HT1080 (cell line): ENCODE results near the gene CD55. TPM values are rescaled to one million over a fixed set of nuclear protein-coding genes. Genes with fewer than 3 reads are reported as not detected.

ENCODE experiments used
- DNase-seq: peaks from one replicate; pipeline ENCODE4 v3.0.0-alpha.2; 2015; ENCODE audit warnings: low read depth
- polyA plus RNA-seq, 2 experiments: library from polyadenylated mRNA; depleted of rRNA; stranded (reverse); fragments of >200 nt; gene quantifications; 2 replicates each; pipeline ENCODE4 v1.2.3, GENCODE V29; 2015
- total RNA-seq: library from RNA; depleted of rRNA; stranded (reverse); fragments of >200 nt; shearing (Covaris generic); gene quantifications from 2 replicates; pipeline ENCODE4 v1.2.3, GENCODE V29; 2014; rRNA removed

The CD55 gene
- 37.5 and 41.5 TPM in 2 replicates for total RNA-seq
- polyA plus RNA-seq (2015; cell fraction: cytosol; rRNA removed): 79.3 and 85.5 TPM in 2 replicates
- 98.9 and 117 TPM in 2 replicates for polyA plus RNA-seq (2015; cell fraction: nucleus; rRNA removed)

- DNase-seq: peak; percentile 98
Observed at GRCh38 chr1:207321079-207321789, at the start of gene CD55. Gene CD55 (plus strand): TSS chr1:207321678. CDS start chr1:207321766, 88 bp downstream.

DNA sequence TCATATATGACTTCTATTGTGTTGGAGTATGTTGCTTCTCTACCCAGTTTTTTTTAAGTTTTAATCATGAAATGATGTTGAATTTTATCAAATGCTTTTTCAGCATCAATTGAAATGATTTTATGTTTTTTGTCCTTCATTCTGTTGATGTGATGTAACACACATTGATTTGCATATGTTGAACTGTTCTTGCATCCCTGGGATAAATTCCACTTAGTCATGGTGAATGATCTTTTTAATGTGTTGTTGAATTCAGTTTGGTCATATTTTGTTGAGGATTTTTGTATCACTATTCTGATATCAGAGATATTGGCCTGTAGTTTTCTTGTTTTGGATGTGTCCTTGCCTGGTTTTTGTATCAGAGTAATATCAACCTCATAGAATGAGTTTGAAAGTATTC, 46.6 kb upstream of the CD55 start:
- DNase-seq: no peak

DNA sequence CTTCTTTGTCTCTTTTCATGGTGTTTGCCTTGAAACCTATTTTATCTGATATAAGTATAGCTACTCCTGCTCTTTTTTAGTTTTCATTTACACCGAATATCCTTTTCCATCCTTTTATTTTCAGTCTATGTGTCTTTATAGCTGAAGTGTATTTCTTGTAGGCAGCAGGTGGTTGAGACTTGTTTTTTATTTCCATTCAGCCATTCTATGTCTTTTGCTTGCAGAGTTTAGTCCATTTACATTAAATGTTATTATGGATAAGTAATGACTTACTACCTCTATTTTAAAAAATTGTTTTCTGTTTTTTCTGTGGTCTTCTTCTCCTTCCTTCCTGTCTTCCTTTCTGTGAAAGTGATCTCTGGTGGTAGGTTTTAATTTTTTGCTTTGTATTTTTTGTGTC, 45.0 kb upstream of the CD55 start:
- DNase-seq: no peak

- DNase-seq: no peak
Observed at GRCh38 chr1:207277241-207277640, 44.2 kb upstream of the CD55 start.

GRCh38 chr1:207279652-207280051, 41.8 kb upstream of the CD55 start:
- DNase-seq: no peak

- DNase-seq: no peak
Observed at GRCh38 chr1:207280706-207281105, 40.8 kb upstream of the CD55 start.

DNA sequence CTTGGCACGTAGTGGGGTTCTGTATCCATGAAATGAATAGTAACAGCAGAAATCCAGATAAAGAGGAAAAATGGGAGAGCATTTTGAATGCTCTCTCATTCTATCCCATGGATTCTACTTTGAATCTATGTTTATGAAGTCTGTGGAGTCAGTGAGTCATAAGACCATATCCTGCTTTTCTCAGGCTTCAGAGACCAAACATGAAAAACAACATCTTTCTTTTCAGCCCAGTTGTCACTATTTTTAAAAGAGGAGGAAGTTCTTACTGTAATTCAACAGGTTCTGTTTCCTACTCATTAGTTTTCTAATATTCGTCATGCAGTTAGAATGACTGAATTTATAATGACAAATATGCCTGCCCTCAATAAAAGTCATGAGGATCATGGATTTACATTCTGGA, 39.4 kb upstream of the CD55 start:
- peak; percentile 69 for DNase-seq

DNA sequence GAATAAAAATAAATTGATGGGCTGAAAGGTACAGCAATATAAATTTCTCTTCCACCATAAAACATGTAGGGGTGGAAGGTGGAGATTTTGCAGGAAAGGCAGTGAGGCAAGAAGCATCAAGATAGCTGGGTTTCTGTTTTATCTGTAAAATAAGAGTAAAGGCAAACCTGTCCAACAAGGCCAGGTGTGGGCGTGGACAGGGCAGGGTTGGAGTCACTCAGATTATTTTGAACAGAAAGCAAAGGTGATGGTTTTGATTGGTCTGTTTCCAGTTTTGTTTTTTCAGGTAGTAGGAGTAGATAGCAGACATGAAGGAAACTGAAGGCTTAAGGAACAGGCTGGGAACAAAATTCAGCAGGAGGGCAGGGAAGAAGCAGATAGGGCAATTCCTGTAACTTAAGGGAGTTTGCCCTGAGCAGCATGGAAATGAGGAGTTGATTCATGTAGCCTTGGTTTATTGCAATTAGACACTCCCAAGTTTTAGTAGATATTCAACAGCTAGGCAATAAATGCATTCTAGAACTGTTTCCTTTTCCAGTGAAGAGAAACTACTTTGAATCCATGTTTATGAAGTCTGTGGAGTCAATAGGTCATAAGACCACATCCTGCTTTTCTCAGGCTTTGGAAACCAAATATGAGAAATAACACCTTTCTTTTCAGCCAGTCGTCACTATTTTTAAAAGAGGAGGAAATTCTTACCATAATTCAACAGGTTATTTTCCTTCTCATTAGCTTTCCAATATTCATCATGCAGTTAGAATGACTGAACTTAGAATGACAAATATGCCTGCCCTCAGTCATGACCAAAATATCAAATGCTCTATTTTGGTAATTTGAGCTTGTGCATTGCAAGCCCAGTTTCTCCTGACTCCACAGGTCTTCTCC, 38.7 kb upstream of the CD55 start:
- DNase-seq: peak; percentile 65

- no peak for DNase-seq
Observed at GRCh38 chr1:207283421-207283820, 38.1 kb upstream of the CD55 start.

DNA sequence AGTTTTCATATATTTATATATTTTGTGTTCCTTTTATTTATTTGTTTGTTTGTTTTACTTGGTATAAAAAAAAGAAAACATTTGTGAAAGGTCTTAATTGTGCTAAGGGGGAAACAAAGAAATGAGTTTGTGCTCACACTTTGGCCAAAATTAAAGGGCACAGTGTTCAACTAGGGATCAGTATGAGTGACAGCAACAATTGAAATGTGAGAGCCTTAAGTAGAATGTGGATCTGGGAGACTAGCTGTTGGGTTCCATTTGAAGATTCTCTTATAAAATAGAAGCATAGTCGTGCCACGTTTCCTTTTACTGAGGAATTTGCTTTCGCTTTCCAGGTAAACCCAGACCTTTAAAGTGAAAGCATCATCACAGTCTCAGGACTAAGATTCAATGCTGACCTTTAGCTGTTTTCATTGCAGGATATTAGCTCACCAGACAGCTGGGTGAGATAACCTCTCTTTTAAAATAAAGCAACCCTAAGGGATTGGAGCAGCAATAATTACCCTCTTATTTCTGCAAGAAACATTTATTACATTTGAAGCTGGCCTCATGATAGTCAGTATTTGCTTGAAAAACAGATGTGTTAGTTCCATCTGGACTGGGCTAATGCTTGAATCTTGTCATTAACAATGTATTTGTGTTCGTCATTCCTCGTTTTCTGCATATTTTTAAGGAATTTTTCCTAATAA, 37.1 kb upstream of the CD55 start:
- no peak for DNase-seq

- DNase-seq: no peak
Observed at GRCh38 chr1:207286786-207287468, 34.6 kb upstream of the CD55 start.

DNA sequence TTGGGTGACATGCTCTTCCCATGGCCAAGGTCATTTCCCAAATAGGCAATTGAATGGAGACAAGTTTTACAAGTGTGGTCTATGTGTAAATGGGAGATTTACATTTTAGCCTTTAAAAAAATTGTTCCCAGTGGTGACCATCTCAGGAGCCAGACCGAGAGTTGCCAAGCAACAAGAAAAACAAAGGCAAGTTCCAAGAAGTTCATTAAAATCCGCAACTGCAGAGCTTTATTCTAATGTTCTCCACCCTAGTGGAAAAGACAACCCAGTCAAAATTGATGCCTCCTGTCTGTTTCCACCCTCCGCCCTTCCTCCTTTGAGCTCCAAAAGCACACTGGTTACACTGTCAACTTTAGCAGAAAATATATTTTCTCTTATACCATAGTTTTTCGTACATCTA, 33.2 kb upstream of the CD55 start:
- DNase-seq: no peak

GRCh38 chr1:207289756-207290155, 31.7 kb upstream of the CD55 start:
- no peak for DNase-seq

DNA sequence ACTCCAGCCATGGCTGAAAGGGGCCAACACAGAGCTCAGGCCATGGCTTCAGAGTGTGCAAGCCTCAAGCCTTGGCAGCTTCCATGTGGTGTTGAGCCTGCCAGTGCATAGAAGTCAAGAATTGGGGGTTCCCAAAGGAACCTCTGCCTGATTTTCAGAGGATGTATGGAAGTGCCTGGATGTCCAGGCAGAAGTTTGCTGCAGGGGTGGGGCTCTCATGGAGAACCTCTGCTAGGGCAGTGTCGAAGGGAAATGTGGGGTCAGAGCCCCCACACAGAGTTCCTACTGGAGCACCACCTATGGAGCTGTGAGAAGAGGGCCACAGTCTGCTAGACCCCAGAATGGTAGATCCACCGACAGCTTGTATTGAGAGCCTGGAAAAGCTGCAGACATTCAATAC, 29.8 kb upstream of the CD55 start:
- DNase-seq: no peak

- no peak for DNase-seq
Observed at GRCh38 chr1:207298186-207298585, 23.3 kb upstream of the CD55 start.

DNA sequence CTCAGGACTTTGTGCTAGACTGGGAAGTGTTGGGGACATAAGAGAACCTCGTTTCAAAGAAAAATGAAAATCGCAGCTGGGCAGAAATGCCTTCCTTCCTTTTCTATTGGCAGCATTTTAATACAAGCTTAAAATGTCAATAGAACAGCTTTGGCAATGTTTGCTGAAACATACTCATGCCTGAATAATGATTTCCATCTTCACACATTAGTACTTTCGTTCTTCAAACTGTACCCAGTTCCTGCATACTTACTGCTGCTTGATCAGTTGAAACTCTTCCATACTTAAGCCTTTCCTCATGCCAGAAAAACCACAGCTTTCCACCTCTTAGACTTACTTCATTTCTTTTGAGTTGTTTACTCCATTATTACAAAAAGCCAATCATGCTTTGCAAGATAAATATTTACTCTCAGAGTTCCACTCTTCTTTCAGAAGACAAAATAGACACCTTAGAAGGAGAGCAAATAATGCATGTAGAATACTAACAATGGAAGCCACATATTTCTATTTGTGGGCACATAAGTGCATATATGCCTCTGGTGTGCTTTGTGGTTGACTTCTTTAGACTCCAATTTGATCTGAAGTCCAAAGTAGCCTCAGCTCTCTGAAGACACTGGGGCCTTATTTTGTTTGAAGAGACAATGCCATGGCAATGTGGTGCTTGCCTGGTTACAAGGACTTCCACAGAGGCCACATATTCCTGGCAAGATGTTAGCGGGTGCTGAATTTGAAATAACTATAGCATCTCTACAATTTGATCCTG, 22.7 kb upstream of the CD55 start:
- no peak for DNase-seq

DNA sequence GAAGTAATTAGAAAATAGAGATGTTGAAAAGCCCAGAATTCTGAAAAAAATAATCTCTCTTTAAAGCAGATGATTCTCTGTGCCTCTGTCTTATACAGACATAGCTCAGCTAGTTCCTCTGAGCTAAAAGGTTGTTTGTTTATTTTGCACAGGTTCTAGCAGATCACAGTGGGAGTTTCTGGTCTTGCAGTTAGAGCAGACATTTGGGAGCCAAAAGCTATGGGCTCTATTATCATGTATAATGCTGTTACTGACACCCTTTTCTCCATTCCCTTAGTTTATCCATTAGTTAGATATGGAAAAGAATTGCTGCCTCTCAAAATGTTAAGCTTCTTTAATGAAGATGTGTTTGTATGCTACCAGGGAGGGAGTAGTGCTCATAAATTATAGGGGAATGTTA, 20.5 kb upstream of the CD55 start:
- no peak for DNase-seq

DNA sequence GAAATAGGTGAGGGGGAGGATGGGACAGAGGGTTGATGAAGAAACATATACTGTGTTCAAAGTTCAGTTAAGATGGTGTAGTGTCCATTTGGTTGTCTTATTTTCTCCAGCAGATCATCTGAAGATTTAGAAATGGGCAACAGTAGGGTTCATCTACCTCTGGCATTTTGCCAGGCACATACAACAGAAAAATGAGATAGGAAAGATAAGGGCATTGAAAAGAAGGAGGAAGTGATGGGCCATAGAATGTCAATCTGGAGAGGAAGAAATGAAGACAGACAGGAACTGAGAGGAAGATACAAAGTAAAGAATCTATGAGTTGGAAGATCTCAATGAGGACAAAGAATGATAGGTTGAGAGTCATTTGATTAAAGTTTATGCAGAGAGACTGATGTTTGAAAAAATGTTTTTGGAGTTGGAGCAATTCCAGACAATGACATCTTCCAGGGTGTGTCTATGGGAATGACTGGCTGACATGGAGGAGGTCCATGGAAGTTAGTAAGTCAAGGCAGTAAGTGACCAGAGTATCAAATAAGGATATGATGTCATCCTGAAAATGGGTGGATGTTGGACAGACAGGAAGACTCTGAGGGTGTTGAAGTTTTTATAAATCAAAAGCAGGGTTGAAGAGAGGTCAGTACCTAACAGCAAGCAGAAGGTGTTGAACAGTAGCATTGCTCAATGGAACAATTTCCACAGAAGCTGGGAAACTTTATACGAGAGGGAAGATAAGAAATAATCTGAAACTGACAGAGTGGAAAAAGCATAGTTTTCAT, 18.7 kb upstream of the CD55 start:
- DNase-seq: peak; percentile 26

DNA sequence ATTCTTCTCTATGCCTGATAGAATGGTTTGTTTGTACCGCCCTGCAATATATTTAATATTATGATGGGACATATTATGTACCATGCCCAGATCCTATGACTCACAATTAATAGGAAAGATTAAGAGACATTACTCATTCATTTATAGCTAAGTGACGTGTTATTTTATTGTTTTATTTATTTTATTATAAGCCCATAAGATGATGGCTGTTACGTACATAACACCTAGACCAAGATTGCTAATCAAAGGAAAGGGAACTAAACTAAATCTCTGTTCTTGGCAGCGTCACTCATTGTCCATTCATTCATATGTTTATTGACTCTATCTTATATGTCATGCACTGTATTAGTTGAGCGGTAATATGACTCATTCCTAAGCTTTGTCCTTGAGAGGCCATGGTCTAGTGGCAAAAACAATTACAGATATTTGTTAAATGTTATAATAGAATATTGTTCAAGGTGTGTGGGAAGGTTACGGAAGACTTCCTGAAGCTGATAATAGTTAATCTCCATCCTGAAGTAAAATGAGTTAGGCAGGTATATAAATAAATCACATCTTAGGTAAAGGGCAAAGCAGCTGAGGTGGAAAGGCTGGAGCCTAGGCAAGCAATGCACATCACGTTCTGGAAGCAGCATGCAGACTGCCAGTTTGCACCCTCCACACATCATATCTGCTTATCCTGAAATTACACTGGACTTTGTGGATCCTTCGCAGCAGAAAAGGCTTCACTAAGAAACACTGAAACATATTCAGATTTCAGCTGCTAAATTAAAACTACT, 16.6 kb upstream of the CD55 start:
- DNase-seq: peak; percentile 54
